ENCODE data around the gene SFRP4. TPM values are rescaled to one million over a fixed set of nuclear protein-coding genes. Genes with fewer than 3 reads are reported as not detected.
A peak's percentile ranks its signal among the peaks of the same experiment; 100 is the strongest.

Gene SFRP4
- total and polyA plus RNA-seq, 9 of the 15 experiments (the other 6 are each of a cell fraction or from before 2014, with no cell fraction given), result not detected

GRCh38 chr7:37920849-37921805 lies 4.5 kb upstream of the SFRP4 start (continued):
- TF ChIP-seq GATAD2B (IDR thresholded peaks at IDR 0.05; ENCODE audit: borderline replicate concordance) (no peak; the same call in 1 of the 2 replicates), PRMT5 (CRISPR knock-in tag; IDR thresholded peaks at IDR 0.05) (no peak), ELF4 (CRISPR knock-in tag; IDR thresholded peaks at IDR 0.05) (no peak), BCLAF1 (IDR thresholded peaks at IDR 0.05; ENCODE audit: borderline replicate concordance in 1 of 2, control insufficient read depth in 1 of 2, low read depth in 2 of 2, low read length in 1 of 2) (no peak), SMARCB1 (IDR thresholded peaks at IDR 0.05; ENCODE audit: insufficient read length, low read depth) (peak; percentile 41), RBM14 (IDR thresholded peaks at IDR 0.05; ENCODE audit: borderline replicate concordance, insufficient read depth, low read depth, low read length) (no peak), PCBP2 (IDR thresholded peaks at IDR 0.05; ENCODE audit: low read depth, low read length, poor library complexity, severe bottlenecking) (no peak), YY1 (IDR thresholded peaks at IDR 0.05; ENCODE audit: borderline replicate concordance in 1 of 3, control insufficient read depth in 1 of 3, extremely low read depth in 1 of 3, insufficient read depth in 3 of 3, insufficient read length in 1 of 3, insufficient replicate concordance in 2 of 3, low read depth in 1 of 3, low read length in 2 of 3) (no peak), GMEB1 (CRISPR knock-in tag; IDR thresholded peaks at IDR 0.05) (no peak), TAL1 (IDR thresholded peaks at IDR 0.05) (peak; percentile 61; the same call in 1 of the 2 replicates), ZNF282 (CRISPR knock-in tag; IDR thresholded peaks at IDR 0.05) (no peak), KLF13 (tag; IDR thresholded peaks at IDR 0.05; ENCODE audit: borderline replicate concordance, low read depth) (no peak), POLR2G (IDR thresholded peaks at IDR 0.05; ENCODE audit: low read depth, low read length) (no peak), PHF8 (IDR thresholded peaks at IDR 0.05; ENCODE audit: borderline replicate concordance, low read length) (no peak), ZNF778 (CRISPR knock-in tag; IDR thresholded peaks at IDR 0.05) (no peak)
- TF ChIP-seq, protein P1, sequence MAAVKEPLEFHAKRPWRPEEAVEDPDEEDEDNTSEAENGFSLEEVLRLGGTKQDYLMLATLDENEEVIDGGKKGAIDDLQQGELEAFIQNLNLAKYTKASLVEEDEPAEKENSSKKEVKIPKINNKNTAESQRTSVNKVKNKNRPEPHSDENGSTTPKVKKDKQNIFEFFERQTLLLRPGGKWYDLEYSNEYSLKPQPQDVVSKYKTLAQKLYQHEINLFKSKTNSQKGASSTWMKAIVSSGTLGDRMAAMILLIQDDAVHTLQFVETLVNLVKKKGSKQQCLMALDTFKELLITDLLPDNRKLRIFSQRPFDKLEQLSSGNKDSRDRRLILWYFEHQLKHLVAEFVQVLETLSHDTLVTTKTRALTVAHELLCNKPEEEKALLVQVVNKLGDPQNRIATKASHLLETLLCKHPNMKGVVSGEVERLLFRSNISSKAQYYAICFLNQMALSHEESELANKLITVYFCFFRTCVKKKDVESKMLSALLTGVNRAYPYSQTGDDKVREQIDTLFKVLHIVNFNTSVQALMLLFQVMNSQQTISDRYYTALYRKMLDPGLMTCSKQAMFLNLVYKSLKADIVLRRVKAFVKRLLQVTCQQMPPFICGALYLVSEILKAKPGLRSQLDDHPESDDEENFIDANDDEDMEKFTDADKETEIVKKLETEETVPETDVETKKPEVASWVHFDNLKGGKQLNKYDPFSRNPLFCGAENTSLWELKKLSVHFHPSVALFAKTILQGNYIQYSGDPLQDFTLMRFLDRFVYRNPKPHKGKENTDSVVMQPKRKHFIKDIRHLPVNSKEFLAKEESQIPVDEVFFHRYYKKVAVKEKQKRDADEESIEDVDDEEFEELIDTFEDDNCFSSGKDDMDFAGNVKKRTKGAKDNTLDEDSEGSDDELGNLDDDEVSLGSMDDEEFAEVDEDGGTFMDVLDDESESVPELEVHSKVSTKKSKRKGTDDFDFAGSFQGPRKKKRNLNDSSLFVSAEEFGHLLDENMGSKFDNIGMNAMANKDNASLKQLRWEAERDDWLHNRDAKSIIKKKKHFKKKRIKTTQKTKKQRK (IDR thresholded peaks at IDR 0.05; ENCODE audit: borderline replicate concordance, low read depth, low read length), result no peak
